HG02840 (cell line): Measurements from ENCODE around the gene CPNE4.
"Not testable (repeated sequence)": the region's sequence is repeated elsewhere in the genome, so short reads cannot be mapped to it uniquely, and the experiment has no call there.

Experiments
- ATAC-seq: cut with Tn5 transposase; IDR thresholded peaks from one replicate; pipeline ENCODE4 v1.9.1; 2021; ENCODE audit warnings: mild to moderate bottlenecking, moderate library complexity, moderate number of reproducible peaks; ENCODE audit not compliant: unreplicated experiment, low FRiP score

CPNE4 gene

DNA sequence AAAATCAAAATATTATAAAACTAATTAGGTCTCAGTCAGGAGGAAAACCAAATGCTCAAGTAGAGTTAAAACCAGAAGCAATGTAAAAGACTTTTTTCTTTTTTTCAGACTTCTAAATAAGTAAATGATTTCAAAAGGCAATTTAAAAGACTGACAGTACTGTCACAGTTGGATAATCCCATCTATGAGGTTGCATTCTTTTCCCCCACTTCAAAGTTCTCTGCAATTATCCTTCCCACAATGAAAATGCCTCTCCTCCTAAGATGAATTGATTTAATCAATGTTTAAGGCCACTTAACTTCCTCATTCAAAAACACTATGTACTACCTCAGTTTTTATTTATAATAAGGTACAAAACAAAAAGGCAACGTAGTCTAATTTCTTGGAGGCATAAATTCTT is 540.1 kb downstream of the CPNE4 start:
- ATAC-seq, result no peak

DNA sequence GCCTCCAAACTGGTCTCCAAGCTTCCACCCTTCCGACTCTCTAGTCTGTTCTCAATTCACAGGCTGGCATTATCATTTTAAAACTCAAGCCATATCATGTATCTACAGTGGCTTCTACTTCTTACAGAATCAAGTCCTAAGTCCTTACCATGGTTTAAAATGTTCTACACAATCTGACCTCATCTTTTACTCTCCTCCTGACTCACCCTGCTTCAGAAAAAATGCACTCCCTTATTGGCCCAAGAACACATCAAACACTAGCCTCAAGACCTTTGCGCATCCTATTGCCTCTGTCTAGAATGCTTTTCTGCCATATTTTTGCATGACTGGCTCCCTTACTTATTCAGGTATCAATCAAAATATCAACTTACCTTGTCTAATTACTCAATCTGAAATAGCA is 543.0 kb downstream of the CPNE4 start:
- no peak for ATAC-seq

DNA sequence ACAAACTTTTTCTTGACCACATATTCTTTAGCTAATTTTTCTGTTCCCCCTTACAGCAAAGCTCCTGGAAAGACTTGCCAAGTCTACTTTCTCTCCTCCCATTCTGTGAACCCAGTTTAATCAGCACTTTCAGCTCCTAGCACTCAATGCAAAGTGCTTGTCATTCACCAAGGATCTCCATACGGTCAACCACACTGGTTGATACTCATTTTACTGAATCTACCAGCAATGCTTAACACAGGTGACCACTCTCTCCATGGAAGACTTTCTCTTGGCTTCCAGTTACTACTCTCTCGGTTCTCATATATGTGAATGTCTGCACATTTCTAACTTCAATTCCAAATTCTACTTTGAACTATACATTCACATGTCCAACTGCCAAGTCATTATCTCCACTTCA is 543.7 kb downstream of the CPNE4 start:
- no peak for ATAC-seq

DNA sequence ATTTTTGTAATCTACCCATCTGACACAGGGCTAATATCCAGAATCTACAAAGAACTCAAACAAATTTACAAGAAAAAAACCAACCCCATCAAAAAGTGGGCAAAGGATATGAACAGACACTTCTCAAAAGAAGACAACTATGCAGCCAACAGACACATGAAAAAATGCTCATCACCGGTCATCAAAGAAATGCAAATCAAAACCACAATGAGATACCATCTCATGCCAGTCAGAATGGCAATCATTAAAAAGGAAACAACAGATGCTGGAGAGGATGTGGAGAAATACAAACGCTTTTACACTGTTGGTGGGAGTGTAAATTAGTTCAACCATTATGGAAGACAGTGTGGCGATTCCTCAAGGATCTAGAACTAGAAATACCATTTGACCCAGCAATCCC is 548.3 kb downstream of the CPNE4 start:
- not testable (repeated sequence) for ATAC-seq

DNA sequence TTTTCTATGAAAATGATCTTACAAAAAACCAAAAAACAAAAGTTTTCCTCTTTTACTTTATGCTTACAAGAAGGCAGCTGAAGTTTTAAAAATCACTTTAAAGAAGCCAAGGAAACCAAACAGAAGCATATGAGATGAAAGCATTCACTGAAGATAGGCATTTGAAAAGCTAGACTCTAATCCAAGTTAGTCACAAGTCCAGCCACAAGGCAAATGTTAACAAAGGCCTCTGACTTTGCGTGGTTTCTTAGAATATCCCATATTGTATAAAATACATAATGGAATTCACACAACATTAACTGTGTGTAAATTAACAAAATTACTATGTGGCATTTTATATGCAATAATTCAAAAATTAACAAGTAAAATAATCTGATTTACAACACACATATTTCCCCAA is 549.7 kb downstream of the CPNE4 start:
- no peak for ATAC-seq

DNA sequence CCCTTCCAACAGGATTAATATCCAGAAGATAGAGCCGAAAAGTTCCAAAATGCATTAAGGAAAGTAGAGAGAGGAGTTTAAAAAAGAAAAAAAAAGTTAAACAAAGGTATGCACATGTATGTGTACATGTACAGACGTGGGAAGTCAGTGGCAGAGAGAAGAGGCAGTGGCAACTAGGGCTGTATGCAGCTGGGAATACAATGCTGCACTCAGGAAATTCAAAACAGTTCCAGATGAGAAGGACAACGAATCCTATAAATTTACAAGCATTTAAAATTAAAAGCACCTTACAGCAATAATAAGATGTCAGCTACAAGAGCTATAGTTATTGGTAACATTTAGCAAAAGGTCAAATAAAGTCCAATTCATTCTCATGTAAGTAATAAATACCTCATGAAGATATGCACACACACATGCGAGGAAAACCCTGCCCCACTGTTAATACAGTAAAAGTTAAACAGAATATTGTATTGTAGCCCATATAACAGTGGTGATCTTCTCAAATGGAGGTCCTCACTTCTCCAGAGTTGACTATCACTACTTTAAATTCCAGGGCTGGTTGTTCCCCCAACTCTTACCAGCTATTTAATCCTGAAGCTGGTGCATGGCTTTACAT is 550.2 kb downstream of the CPNE4 start:
- no peak for ATAC-seq
